IPS-18c (cell line): ENCODE measurements around the gene NOS1AP.

Source experiments
- H3K4me3 ChIP-seq: 2 replicates; pipeline ENCODE4 v1.7.0; 2013; ENCODE audit warnings: low read depth, mild to moderate bottlenecking, low read length, moderate library complexity; ENCODE audit not compliant: insufficient read depth
- H3K9me3 ChIP-seq: one replicate; pipeline ENCODE4 v1.6.1; 2013; ENCODE audit warnings: mild to moderate bottlenecking, low read length, moderate library complexity; ENCODE audit not compliant: control insufficient read depth, insufficient read depth

Gene NOS1AP

DNA sequence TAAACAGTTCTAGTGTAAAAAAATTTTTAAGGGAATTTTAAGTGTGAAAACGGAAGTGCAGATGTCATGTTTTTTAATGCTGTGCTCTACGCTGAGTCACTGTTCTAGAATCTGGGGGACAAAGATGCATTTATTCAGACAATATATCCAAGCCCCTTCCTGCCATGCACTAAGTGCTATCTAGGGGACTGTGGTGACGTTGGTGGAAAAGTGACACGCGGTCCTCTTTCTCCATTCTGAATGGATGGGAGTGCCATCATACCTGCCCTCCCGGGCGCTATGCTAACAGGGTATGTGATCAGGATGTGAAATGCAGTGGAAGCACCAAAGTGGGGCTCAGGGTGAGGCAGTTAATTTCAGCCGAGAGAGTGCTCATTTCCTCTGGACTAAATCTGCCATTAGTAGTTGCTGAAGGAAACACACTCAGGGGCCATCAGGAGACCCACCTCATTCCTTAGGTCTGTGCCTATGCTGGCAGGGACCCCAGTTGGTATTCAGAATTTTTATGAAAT, 318.6 kb downstream of the NOS1AP start:
- no peak overlapping the region for H3K4me3 ChIP-seq
- no peaks in the 10 kb centered on the region for H3K9me3 ChIP-seq

DNA sequence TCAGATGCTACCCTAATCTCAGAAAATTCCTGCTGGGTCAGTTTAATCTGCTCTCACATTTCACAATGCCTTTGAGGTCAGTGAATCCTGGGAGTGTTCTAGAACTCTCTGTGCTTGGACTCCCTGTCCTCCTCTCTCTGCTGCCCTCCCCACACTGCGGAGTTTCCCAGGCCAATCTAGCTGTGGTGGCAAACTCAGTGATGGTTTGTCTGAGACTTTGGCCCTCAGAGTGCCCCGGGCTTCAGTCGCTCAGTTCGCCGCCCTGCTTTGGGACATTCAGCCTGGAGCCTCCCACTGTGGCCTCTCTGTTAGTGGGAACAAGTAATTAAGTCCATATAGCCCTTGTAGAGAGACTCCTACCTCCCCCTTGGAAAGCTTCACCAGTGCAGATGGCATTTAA, 319.1 kb downstream of the NOS1AP start:
- H3K4me3 ChIP-seq, result no peak overlapping the region
- no peaks in the 10 kb centered on the region for H3K9me3 ChIP-seq

DNA sequence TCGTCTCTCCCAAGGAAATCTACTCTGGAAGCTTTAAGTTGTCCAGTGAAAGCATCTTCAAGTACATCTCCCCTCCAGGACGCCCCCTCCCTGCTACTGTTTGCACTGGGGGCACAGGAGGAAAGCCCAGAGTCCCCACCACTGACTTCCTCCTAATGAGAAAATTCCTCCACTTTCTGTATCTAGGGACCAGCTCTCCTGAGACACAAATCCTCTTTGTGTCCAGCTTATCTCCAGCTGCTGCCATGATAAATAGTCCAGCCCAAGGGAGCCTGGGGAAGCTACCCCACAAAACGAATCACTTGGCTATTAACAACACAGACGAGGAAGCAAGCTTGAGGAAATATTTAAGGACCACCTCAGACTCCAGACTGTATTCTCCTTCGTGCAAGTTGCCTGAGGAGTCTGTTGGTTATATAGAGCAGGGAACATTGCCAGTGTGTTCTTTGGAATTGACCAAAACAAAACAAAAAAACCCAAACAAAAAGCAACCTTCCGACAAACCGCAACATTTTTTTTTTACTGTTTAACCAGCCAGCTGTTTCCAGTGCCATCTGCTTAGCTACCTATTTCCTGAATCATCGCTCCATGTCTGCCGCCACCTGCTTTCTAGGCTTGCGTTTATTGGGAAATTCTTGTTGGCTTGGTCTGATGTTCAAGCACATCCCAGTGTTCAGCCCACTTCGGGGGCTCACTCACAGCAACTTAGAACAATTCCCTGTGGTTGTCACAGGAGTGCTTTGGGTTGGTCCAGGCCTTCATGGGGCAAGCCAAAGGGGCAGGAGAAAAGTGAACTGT, 319.7 kb downstream of the NOS1AP start:
- no peak overlapping the region for H3K4me3 ChIP-seq

GRCh38 chr1:162389971-162390370, 320.5 kb downstream of the NOS1AP start:
- Histone ChIP-seq H3K4me3 (no peak overlapping the region), H3K9me3 (no peaks in the 10 kb centered on the region)

More for the DNA sequence above, 319.7 kb downstream of the NOS1AP start:
- no peaks in the 10 kb centered on the region for H3K9me3 ChIP-seq

DNA sequence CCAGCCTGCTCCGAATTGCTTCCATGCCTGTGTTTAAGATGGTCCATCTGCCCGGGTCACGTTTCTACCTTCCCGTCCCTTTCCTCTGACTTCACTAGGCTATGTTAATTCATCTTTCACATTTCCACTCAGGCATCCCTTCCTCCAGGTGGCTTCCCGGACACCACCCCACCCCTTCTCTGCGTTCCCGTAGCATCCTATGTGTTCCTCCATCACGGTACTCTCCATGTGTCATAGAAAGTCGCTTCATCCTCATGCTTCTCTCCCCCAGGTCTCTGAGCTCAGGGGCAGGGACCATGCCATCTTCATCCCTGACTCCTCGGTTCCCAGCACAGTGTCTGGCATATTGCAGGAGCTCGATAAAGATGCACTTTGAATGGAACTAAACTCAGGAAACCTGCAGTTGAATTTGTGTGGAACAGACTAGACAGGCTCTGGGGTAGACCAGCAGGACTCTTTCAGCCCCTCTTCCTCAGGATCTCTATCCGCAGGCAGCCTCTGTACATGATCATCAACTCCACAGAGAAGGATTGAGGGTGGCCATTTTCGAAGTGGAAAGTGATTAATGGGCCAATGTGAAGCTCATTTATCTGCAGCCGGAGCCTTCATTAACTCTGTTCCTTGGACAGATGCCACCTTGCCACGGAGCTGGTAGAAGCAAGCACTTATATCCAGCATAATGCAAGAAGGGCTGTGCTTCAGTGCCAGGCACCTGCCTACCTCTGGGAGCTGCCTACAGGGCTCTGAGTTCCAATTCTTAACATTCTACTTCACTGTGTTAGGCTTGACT, 321.1 kb downstream of the NOS1AP start:
- Histone ChIP-seq H3K9me3 (no peaks in the 10 kb centered on the region), H3K4me3 (no peak overlapping the region)

- Histone ChIP-seq H3K4me3 (no peak overlapping the region), H3K9me3 (no peaks in the 10 kb centered on the region)
Measured at GRCh38 chr1:162391790-162392563, 322.5 kb downstream of the NOS1AP start.

DNA sequence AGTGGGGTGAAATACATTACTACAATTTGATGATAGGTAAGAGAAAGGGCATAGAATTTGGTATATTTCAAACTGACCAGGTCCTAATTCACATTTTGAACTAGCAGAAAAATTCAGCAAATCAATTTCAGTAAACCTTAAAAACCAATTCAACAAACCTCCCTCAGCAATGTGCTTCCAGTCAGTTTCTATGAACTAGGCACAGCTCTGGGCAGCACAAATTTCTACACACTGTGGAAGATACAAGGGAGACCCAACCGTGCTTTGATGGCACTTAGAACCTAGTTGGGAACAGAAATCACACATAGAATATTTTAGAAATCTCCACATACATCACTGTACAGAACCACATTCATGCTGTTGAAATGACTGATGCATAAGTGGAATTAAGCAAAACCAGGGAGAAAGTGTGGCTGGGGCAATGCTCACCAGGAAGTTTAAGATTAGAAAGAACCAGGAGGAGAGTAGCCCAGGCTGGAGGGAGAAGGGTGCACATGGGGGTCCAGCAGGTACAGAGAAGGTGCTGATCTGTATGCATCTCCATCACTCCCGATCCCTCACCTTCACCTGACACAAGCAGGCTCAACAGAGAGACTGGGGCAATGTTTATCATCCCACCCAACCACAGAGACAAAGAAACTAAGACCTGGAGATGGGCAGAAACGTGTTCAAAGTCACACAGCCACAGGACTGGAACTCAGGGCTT, 326.9 kb downstream of the NOS1AP start:
- no peak overlapping the region for H3K4me3 ChIP-seq

GRCh38 chr1:162397039-162397448, 327.6 kb downstream of the NOS1AP start:
- no peaks in the 10 kb centered on the region for H3K9me3 ChIP-seq

More for the DNA sequence above, 326.9 kb downstream of the NOS1AP start:
- H3K9me3 ChIP-seq, result no peaks in the 10 kb centered on the region

DNA sequence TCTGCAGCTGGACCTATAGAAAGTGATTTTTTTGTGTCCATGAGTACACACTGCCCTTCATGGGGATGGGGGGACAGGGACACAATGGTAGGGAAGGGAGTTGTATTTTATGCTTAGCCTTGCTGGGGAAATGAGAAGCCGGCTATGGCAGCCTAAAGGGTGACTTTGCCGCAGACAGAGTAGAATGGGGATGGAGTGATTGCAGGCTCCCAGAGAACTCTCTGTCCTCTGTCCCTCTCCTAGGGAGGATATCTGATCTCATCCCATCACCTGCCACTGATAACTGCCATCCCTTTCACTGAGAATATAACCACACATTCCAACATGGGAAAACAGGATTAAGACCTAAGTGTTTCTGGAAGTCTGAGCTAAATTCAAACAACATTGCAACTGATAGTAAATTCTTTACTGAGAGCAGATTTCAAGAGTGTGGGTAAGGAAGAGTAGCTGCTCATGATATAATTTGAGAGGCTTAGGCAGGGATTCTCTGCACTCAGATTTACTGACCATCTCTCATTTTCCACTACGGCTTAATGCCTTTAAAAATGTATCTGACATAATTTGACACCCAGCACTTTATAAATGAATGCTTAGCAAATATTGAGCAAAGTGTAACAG, 328.6 kb downstream of the NOS1AP start:
- H3K9me3 ChIP-seq, result no peaks in the 10 kb centered on the region
- H3K4me3 ChIP-seq, result no peak overlapping the region

More at GRCh38 chr1:162397039-162397448, 327.6 kb downstream of the NOS1AP start:
- no peak overlapping the region for H3K4me3 ChIP-seq

DNA sequence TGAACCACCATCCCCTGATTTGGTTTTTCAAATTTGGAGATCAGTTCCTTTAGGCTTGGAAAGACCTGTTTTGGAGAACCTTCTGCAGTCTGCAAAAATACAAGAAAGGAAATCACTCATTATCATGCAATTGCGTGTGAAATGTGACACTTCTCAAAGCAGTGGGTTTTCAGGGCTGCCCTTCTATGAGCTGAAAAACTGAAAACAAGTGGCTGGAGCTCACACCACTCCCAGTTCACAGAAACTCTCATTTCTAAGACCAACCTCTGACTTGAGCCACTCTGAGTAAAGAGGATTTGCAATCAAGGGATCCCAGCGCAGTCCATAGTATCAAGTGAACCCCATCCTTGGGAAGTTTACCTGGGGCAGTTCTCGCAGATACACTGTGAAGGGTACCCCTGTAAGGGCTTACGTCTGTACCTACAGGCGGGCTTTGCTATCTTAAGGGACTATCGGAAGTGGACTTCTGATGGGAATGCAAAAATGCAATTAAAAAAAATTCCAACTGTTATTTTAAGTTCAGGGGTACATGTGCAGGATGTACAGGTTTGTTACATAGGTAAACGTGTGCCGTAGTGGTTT, 329.6 kb downstream of the NOS1AP start:
- H3K9me3 ChIP-seq, result no peaks in the 10 kb centered on the region
- H3K4me3 ChIP-seq, result no peak overlapping the region

- H3K9me3 ChIP-seq, result no peaks in the 10 kb centered on the region
- H3K4me3 ChIP-seq, result no peak overlapping the region
Measured at GRCh38 chr1:162400790-162401355, 331.4 kb downstream of the NOS1AP start.

GRCh38 chr1:162404550-162405160, 335.2 kb downstream of the NOS1AP start:
- H3K4me3 ChIP-seq, result no peak overlapping the region
- no peaks in the 10 kb centered on the region for H3K9me3 ChIP-seq

DNA sequence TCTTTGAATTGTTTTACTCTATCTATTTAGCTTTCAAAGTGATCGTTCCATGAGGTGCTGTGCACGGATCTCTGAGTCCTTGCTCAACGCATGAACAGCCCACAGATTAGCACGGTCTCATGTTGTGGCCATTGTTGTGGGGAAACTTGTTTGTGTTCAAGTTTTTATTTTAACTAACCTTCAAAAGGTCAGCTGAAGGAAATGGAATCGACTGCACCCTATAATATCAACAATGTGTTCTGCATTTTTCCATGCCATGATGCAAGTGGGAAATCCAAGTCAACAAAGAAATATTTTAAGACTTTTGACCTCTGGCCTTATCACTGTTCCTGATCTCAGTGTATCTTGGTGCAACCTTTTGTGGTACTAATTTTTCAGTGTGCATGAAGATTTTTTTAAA, 336.3 kb downstream of the NOS1AP start:
- no peak overlapping the region for H3K4me3 ChIP-seq
- H3K9me3 ChIP-seq, result no peaks in the 10 kb centered on the region

DNA sequence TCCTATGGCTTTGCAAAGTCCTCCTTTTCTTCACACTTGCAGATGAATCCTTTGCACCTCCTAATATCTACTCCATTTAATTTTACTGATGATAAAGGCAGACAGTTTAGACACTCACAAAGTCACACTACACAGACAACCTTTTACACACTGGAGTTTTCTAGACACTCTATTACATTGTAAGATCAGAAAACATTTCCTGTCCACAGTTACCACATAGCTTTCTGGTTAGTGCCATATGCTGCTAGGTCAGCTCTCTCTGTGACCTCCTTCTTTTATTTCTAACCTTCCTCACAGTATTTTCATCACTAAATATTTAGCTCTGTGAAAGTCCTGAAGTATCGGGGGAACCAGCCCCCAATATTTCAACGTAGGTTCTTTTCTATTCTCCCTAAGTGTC, 337.3 kb downstream of the NOS1AP start:
- no peak overlapping the region for H3K4me3 ChIP-seq
- H3K9me3 ChIP-seq, result no peaks in the 10 kb centered on the region

DNA sequence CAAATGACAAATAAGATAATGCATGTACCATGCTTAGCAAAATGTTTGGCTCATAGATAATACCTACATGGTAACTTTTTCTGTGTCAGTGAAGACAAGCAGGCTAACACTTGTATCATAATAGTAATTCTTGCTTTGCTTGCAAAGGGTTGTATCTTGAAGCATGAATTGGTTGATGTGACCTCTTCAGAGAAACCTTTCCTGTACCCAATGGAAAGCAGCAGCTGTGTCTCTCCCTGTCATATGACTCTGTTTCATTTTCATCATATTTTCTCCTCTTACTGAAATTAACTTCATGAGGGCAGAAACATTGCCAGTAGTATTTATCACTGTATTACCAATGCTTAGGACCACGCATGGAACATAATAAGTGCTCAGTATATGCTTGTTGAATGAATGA, 338.0 kb downstream of the NOS1AP start:
- Histone ChIP-seq H3K4me3 (no peak overlapping the region), H3K9me3 (no peaks in the 10 kb centered on the region)
